Measurements from ENCODE around the gene LHPP.

Gene LHPP

DNA sequence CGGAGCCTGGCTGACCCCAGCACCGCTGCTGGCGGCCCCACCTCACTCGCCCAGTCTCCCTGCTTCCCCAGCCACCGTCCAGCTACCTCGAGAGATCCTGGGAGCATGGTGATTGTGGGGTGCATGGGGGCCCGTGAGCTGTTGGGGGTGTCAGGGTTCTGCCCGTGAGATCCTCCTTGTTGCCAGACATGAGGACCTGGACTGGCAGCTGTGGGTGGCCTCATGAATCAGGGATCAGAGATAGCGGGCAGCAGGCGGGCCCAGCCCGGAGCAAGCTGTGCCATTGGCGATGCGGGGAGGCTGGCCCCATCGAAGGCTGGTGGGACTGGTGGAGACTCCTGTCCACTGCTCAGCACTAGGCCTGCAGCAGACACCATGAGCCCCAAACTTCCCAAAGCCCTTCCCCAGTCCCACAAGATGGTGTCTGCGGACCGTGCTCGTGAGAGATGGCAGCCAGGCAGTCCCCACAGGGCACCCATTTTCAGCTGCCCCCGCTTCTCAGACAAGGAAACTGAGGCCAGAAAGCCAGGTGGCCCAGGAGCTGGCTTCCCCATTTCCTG is 75.6 kb downstream of the LHPP start:
- Histone ChIP-seq H3K36me3 (ENCODE audit: control insufficient read depth, low read depth, low read length) (no peaks in the 10 kb centered on the region), H3K4me3 (ENCODE audit: low read length) (no peak overlapping the region), H3K27me3 (ENCODE audit: control insufficient read depth, insufficient read depth, low read length) (no peaks in the 10 kb centered on the region), H3K4me1 (ENCODE audit: control insufficient read depth, low read depth, low read length) (peaks cover 8% of the 10 kb centered on the region), H3K9me3 (ENCODE audit: control insufficient read depth, low read depth, low read length) (no peaks in the 10 kb centered on the region), H3K27ac (ENCODE audit: low read length) (no peak overlapping the region), H3K9ac (ENCODE audit: low read length) (no peak overlapping the region)

DNA sequence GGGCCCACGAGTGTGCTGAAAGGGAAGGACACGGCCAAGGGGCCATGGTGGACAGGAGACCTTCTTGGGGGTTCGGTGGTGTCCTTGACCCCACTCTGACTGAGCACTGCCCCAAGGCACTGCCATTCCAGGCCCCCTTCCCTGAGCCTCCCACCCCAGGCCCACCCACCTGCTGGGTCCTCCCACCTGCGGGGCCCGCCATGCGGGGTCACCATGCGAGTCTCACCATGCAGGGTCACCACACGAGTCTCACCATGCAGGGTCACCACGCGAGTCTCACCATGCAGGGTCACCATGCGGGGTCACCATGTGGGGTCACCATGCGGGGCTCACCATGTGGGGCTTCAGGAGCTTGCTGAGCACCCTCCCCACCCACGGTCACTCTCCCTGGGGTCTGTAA is 76.3 kb downstream of the LHPP start:
- H3K9me3 ChIP-seq (ENCODE audit: control insufficient read depth, low read depth, low read length): no peaks in the 10 kb centered on the region
- H3K4me1 ChIP-seq (ENCODE audit: control insufficient read depth, low read depth, low read length): peaks cover 8% of the 10 kb centered on the region
- no peak overlapping the region for H3K27ac ChIP-seq (ENCODE audit: low read length)
- H3K9ac ChIP-seq (ENCODE audit: low read length): no peak overlapping the region
- H3K27me3 ChIP-seq (ENCODE audit: control insufficient read depth, insufficient read depth, low read length): no peaks in the 10 kb centered on the region
- H3K36me3 ChIP-seq (ENCODE audit: control insufficient read depth, low read depth, low read length): no peaks in the 10 kb centered on the region
- no peak overlapping the region for H3K4me3 ChIP-seq (ENCODE audit: low read length)

DNA sequence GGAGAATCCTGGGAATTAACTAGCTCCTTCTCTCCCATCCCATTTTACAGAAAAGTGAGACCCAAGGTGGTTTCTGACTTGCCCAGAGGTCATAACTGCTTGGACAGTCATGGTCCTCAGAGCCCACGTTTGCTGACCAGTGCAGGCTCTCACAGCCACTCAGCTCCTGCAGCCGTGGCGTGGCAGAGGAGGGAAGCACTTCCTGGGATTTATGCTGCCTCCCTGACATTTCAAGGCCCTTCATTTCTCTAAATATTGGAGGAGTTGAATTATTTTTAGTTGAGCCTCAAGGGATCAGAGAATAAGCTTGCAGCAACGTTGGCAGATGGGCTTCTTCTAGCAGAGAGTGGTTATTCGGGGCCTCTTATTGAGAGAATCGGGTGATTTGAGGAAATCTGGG is 77.1 kb downstream of the LHPP start:
- Histone ChIP-seq H3K36me3 (ENCODE audit: control insufficient read depth, low read depth, low read length) (no peaks in the 10 kb centered on the region), H3K9me3 (ENCODE audit: control insufficient read depth, low read depth, low read length) (no peaks in the 10 kb centered on the region), H3K4me1 (ENCODE audit: control insufficient read depth, low read depth, low read length) (peaks cover 8% of the 10 kb centered on the region), H3K9ac (ENCODE audit: low read length) (no peak overlapping the region), H3K27ac (ENCODE audit: low read length) (no peak overlapping the region), H3K4me3 (ENCODE audit: low read length) (no peak overlapping the region), H3K27me3 (ENCODE audit: control insufficient read depth, insufficient read depth, low read length) (no peaks in the 10 kb centered on the region)

DNA sequence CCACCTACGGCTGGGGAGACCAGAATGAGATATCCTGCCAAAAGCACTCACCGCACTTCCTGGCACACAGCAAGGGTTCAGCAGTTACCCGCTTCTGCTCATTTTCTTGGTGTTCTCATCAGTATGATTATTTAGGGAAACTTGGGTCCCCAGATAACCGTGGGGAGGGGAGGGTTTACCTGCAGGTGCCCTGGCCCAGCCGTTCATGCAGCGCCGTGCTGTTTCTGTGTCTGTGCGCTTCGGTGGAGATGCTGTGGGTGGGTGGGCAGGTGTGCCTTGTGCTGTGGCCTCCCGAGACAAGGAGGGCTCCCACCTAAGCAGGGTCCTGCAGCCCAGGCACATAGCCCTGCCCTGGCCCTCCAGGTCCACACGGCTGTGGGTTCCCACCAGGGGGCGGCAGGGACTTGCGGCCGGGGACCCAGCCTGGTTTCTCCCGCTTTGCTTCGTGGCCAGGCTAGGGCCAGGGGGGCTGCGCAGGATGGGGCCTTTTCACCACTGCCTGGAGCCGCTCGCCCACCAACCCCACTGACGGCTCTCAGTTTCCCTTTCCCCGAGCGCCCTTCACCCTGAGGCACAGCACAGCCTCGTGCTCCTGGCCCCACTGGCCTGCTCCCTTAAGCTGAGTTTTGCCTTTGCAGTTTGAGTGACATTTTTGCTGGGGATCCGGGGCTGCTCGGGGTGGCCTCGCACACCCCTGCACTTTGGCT is 78.5 kb downstream of the LHPP start:
- H3K4me1 ChIP-seq (ENCODE audit: control insufficient read depth, low read depth, low read length): peaks cover 8% of the 10 kb centered on the region

DNA sequence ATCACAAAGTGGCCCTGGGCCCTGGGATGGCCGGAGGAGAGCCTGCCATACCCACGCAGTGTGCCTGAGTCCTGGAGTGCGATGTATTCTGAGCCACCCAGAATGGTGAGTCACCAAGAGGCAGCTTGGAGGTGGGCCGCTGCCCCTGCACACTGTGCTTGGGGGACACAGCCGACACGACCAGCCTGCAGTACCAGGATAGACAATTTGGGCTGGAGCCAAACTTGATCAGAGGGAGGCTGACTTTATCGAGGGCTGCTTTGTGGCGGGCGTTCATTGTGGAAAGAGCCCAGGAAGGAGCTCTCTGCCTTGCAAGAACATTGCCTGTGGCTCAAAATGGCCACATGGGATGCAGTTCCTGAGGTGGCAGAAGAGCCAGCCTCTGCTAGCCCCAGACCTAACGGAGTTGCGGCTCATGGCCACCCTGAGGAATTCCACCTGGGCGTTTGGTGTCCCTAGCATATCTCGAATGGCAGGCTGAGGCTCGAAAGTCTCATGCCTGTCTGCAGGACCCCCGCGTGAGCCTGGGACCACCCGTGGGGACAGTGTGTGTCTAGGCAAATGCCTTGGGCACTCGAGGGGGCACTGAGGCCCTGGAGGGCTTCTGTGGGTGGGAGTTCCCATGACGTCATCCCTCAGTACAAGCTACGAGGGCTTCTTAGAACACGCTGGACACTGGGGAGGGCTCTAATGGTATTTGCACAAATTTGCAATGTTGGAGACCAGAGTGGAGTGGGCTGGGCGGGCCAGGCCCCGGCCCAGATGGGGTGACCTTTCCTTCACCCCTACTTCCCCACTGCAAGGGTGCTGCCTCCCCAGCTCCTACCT is 79.7 kb downstream of the LHPP start:
- Histone ChIP-seq H3K36me3 (ENCODE audit: control insufficient read depth, low read depth, low read length) (no peaks in the 10 kb centered on the region), H3K27me3 (ENCODE audit: control insufficient read depth, insufficient read depth, low read length) (no peaks in the 10 kb centered on the region), H3K9me3 (ENCODE audit: control insufficient read depth, low read depth, low read length) (no peaks in the 10 kb centered on the region), H3K4me3 (ENCODE audit: low read length) (no peak overlapping the region), H3K27ac (ENCODE audit: low read length) (no peak overlapping the region), H3K4me1 (ENCODE audit: control insufficient read depth, low read depth, low read length) (peaks cover 2% of the 10 kb centered on the region), H3K9ac (ENCODE audit: low read length) (no peak overlapping the region)

More for the DNA sequence above, 78.5 kb downstream of the LHPP start:
- no peaks in the 10 kb centered on the region for H3K36me3 ChIP-seq (ENCODE audit: control insufficient read depth, low read depth, low read length)
- H3K9ac ChIP-seq (ENCODE audit: low read length): no peak overlapping the region
- no peaks in the 10 kb centered on the region for H3K27me3 ChIP-seq (ENCODE audit: control insufficient read depth, insufficient read depth, low read length)
- H3K9me3 ChIP-seq (ENCODE audit: control insufficient read depth, low read depth, low read length): no peaks in the 10 kb centered on the region
- no peak overlapping the region for H3K4me3 ChIP-seq (ENCODE audit: low read length)
- H3K27ac ChIP-seq (ENCODE audit: low read length): no peak overlapping the region

DNA sequence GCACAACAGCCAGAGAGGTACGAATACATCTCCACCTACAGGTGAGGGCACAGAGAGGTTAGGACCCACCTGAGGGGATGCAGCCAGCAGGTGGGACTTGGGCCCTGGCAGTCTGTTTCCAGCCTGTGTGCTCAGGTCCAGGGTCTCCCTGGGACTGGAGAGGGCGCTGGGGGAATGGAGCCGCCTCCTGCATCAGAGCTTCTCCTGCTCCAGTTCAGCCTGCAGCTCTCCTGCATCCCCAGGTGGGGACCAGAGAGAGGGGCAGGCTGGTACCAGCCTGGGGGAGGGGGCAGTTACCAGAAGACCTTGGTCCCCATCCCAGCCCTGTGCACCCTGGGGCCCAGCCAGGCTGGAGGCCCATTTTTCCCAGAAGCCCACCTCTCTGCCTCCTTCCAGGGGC is 80.7 kb downstream of the LHPP start:
- Histone ChIP-seq H3K4me1 (ENCODE audit: control insufficient read depth, low read depth, low read length) (no peaks in the 10 kb centered on the region), H3K27ac (ENCODE audit: low read length) (no peak overlapping the region), H3K36me3 (ENCODE audit: control insufficient read depth, low read depth, low read length) (no peaks in the 10 kb centered on the region), H3K9me3 (ENCODE audit: control insufficient read depth, low read depth, low read length) (no peaks in the 10 kb centered on the region), H3K4me3 (ENCODE audit: low read length) (no peak overlapping the region), H3K9ac (ENCODE audit: low read length) (no peak overlapping the region), H3K27me3 (ENCODE audit: control insufficient read depth, insufficient read depth, low read length) (no peaks in the 10 kb centered on the region)

DNA sequence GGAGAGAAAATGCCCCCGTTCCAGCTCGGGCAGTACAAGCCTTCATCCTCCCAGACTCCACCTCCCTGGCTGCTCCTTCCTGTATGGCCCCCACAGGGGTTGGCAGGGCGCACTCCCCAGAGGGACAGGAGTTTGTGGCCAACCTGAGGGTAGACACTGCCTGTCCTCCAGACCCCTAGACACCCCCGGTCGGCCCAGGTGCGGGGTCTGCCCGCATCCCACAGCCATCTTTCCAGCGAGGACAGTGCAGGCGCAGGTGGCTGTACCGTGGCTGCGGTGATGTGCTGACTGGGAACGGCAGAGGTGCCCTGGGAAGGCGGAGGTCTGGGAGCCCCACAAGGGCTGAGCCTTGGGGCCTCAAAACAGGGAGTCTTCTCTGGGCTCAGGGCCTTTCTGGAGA is 81.5 kb downstream of the LHPP start:
- Histone ChIP-seq H3K27me3 (ENCODE audit: control insufficient read depth, insufficient read depth, low read length) (no peaks in the 10 kb centered on the region), H3K4me1 (ENCODE audit: control insufficient read depth, low read depth, low read length) (no peaks in the 10 kb centered on the region), H3K36me3 (ENCODE audit: control insufficient read depth, low read depth, low read length) (no peaks in the 10 kb centered on the region), H3K9ac (ENCODE audit: low read length) (no peak overlapping the region), H3K27ac (ENCODE audit: low read length) (no peak overlapping the region), H3K9me3 (ENCODE audit: control insufficient read depth, low read depth, low read length) (no peaks in the 10 kb centered on the region), H3K4me3 (ENCODE audit: low read length) (no peak overlapping the region)

DNA sequence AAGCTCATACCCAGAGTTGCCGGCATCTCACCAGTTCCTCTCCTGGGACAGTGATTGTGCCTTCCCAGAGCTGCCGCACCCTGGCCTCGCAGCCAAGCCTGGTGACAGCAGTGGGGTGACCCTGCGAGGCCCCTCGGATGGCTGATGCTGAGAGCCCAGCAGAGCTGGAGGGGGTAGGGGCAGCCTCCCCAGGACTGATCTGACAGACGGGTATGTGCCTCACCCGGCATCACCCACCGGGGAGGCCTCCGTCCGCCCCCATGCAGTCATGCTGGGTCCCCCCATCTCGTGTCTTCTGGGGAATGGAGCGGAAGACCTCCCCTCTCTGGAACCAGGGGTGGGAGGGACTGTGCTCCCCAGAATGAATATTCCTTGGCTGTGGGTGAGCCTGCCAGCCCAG is 82.3 kb downstream of the LHPP start:
- no peak overlapping the region for H3K9ac ChIP-seq (ENCODE audit: low read length)
- H3K27me3 ChIP-seq (ENCODE audit: control insufficient read depth, insufficient read depth, low read length): no peaks in the 10 kb centered on the region
- H3K9me3 ChIP-seq (ENCODE audit: control insufficient read depth, low read depth, low read length): no peaks in the 10 kb centered on the region
- H3K4me1 ChIP-seq (ENCODE audit: control insufficient read depth, low read depth, low read length): no peaks in the 10 kb centered on the region
- H3K4me3 ChIP-seq (ENCODE audit: low read length): no peak overlapping the region
- H3K36me3 ChIP-seq (ENCODE audit: control insufficient read depth, low read depth, low read length): no peaks in the 10 kb centered on the region
- H3K27ac ChIP-seq (ENCODE audit: low read length): no peak overlapping the region

DNA sequence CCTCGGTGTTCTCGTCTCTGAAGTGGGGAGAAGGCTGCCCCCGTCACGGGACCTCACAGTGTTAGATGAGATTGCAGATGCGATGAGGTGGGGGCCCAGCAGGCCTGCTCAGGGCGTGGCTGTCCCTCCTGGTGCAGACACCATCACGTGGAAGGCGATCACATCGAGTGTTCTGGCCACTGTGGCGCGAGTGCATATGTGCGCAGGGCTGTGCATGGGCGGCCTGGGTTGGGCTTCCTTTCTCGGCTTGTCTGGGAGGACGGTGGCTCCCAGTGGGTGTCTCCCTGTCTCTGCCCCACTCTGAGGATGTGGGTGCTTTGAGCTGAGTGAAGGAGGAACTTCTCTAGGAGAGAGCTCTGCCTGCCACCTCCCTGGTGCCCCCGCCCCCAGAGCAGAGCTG is 83.1 kb downstream of the LHPP start:
- H3K27ac ChIP-seq (ENCODE audit: low read length): no peak overlapping the region
- H3K4me3 ChIP-seq (ENCODE audit: low read length): no peak overlapping the region
- no peaks in the 10 kb centered on the region for H3K9me3 ChIP-seq (ENCODE audit: control insufficient read depth, low read depth, low read length)
- H3K27me3 ChIP-seq (ENCODE audit: control insufficient read depth, insufficient read depth, low read length): no peaks in the 10 kb centered on the region
- H3K36me3 ChIP-seq (ENCODE audit: control insufficient read depth, low read depth, low read length): no peaks in the 10 kb centered on the region
- H3K9ac ChIP-seq (ENCODE audit: low read length): no peak overlapping the region
- no peaks in the 10 kb centered on the region for H3K4me1 ChIP-seq (ENCODE audit: control insufficient read depth, low read depth, low read length)

DNA sequence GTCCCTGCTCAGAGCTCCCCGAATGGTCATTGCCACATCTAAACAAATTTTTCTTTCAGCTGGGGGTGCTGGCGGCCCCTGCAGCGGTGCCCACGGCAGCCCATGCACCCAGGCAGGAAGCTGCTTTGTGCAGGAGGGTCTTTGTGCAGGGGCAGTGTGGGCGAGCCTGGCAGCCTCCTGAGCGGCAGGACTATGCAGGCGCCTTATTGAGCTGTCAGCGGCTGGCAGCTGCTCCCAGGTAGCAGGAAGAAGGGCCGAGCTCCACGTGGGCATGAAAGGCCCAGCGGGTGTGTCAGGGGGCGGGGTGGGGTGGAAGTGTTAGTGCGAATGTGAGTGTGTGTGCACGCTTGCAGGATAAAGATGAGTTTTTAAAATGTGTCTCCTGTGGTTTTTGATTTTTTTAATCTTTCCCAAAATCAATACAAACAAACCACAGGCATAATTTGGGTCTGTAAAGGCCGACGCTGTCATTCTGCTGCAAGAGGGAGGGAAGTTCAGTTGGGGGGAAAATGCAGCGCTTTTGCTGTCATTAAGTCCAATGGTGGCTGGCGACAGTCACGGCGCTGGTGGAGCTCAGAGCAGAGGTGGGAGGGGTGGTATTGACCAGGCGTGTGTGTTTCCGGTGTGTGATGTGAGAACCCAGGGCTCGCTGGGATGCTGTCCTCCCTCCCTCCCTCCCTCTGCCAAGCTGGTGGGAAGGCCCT is 83.9 kb downstream of the LHPP start:
- Histone ChIP-seq H3K9ac (ENCODE audit: low read length) (no peak overlapping the region), H3K4me1 (ENCODE audit: control insufficient read depth, low read depth, low read length) (no peaks in the 10 kb centered on the region), H3K9me3 (ENCODE audit: control insufficient read depth, low read depth, low read length) (no peaks in the 10 kb centered on the region), H3K27ac (ENCODE audit: low read length) (no peak overlapping the region), H3K27me3 (ENCODE audit: control insufficient read depth, insufficient read depth, low read length) (no peaks in the 10 kb centered on the region), H3K4me3 (ENCODE audit: low read length) (no peak overlapping the region), H3K36me3 (ENCODE audit: control insufficient read depth, low read depth, low read length) (no peaks in the 10 kb centered on the region)

DNA sequence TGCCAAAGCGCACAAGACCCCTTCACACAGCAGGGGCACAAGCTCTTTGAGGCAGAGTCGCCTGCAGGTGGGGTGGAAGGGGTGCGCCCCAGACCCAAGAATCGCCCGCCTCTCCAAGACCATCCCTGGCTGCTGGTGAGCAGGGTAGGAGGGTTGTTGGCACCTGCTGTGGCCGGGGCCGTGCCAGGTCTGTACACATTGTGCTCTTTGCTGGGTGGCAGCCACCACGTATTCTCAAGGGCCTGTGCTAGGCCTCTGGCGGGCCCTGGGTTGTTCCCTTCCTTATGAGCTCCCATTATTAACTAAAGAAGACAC is 84.4 kb downstream of the LHPP start:
- Histone ChIP-seq H3K36me3 (ENCODE audit: control insufficient read depth, low read depth, low read length) (no peaks in the 10 kb centered on the region), H3K27ac (ENCODE audit: low read length) (no peak overlapping the region), H3K9ac (ENCODE audit: low read length) (no peak overlapping the region), H3K4me3 (ENCODE audit: low read length) (no peak overlapping the region), H3K4me1 (ENCODE audit: control insufficient read depth, low read depth, low read length) (no peaks in the 10 kb centered on the region), H3K9me3 (ENCODE audit: control insufficient read depth, low read depth, low read length) (no peaks in the 10 kb centered on the region), H3K27me3 (ENCODE audit: control insufficient read depth, insufficient read depth, low read length) (no peaks in the 10 kb centered on the region)
